AG10803 (cell line): ENCODE data around the gene HAVCR2.
"Not testable (repeated sequence)": the region's sequence is repeated elsewhere in the genome, so short reads cannot be mapped to it uniquely, and the experiment has no call there.

ENCODE experiments used
- DNase-seq: peaks from one replicate; pipeline ENCODE4 v3.0.0; 2010; ENCODE audit warnings: low read depth
- H3K4me3 ChIP-seq: 2 replicates; pipeline ENCODE4 v1.5.1; 2011; ENCODE audit warnings: mild to moderate bottlenecking, low read length, control low read depth
- CTCF ChIP-seq: conservative IDR thresholded peaks from 2 replicates; pipeline ENCODE4 v1.5.1; 2011; ENCODE audit warnings: mild to moderate bottlenecking, low read length, control low read depth, inconsistent platforms

HAVCR2 gene

GRCh38 chr5:157057459-157058370, 51.1 kb downstream of the HAVCR2 start:
- no peak for DNase-seq
- no peak overlapping the region for H3K4me3 ChIP-seq
- no peak for TF ChIP-seq CTCF

GRCh38 chr5:157056848-157057247, 52.0 kb downstream of the HAVCR2 start:
- not testable (repeated sequence) for H3K4me3 ChIP-seq, DNase-seq

DNA sequence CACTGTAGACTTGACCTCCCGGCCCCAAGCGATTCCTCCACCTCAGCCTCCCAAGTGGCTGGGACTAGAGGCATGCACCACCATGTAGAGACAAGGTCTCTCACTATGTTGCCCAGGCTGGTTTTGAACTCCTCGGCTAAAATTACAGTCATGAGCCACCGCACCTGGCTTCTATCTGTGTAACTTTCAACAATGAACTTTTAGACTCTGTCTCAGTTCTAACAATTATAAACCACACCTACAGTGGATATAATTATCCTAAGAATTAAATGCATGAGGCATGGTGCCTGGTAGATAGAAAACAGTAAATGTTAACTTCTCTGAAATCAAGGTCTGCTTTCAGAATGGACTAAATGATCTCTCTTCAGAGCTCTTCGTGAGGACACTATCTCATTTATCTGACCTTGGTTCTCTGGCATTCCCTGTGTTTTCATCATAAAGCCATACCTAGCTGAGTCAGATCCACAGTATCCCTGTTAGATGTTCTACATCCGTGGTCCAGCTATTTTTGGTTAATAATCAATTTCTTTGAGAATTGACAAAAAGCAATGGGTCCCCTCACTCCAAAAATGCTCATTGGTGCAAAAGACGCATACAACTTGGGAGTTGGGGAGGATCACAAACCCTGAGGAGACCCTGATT, 57.1 kb downstream of the HAVCR2 start:
- H3K4me3 ChIP-seq = no peak overlapping the region
- no peak for DNase-seq
- TF ChIP-seq CTCF = no peak

GRCh38 chr5:157050050-157050449, 58.8 kb downstream of the HAVCR2 start:
- no peak for TF ChIP-seq CTCF
- no peak overlapping the region for H3K4me3 ChIP-seq
- DNase-seq = no peak

DNA sequence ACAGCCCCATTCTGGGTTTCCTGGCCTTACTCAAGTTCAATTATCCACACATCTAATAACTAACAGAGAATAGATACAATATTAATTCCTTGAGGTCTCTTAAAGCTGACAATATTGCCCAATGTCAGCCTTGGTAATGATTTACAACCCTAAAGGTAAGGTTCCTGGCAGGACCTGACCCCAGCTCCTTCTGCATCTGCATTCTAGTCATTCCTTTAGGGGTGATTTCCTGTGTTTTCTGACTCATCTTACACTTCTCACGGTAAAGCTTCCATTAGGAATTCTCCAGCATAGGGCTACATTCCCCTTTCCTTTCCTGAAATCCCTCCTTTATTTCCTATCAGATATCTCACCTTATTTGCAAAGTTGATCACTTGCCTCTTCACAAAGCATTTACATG, 59.2 kb downstream of the HAVCR2 start:
- DNase-seq = peak; percentile 61
- no peak overlapping the region for H3K4me3 ChIP-seq
- TF ChIP-seq CTCF = no peak

DNA sequence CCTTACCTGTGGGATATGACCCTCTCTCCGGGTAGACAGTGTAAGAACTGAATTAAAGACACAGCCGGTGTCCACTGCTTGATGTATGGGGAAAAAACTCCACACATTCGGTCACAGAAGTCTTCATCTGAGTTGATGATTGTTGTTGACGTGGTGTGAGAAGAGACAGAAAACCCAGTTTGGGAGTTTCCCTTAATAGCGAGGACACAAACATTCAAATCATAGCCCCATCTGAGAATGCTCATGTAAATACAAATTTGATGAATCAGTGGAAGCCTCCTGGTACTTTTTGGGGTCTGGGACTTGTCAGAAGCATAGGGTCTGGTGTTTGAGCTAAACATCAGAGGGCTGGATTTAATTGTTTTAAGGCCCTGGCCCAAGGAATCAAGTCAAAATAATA, 60.9 kb downstream of the HAVCR2 start:
- H3K4me3 ChIP-seq = no peak overlapping the region
- TF ChIP-seq CTCF = no peak
- no peak for DNase-seq

- not testable (repeated sequence) for DNase-seq, H3K4me3 ChIP-seq
Measured at GRCh38 chr5:157047016-157047415, 61.8 kb downstream of the HAVCR2 start.

DNA sequence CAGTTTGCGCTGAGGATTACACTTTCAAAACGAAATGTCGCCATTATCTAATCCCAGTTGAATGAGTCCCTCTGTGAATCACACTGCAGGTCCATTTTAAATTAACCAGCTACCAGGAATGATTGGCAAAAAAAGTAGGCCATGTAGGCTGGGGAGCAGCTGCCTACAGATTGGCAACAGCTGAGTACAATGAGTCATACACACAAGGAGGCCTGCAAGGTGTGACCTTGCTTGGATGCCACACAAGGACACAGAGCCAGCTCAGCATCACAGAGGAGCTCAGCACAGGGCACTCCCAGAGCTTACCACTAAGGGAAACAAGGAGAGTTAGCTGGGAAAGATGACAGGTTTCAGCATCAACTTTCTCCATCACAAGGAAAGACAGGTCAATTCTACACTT, 62.8 kb downstream of the HAVCR2 start:
- DNase-seq = peak; percentile 14
- TF ChIP-seq CTCF = no peak
- H3K4me3 ChIP-seq = no peak overlapping the region
